ENCODE measurements around the gene FOXD2. TPM values are rescaled to one million over a fixed set of nuclear protein-coding genes. Genes with fewer than 3 reads are reported as not detected.

The FOXD2 gene
- total RNA-seq, 2 donors from 2014 or later, result 0.26 TPM; not detected in 1

- H3K4me3 ChIP-seq, result no peak overlapping the region
- no peak overlapping the region for H3K27ac ChIP-seq
- no peaks in the 10 kb centered on the region for H3K27me3 ChIP-seq
- no peaks in the 10 kb centered on the region for H3K36me3 ChIP-seq (replicated peaks in 1 of 2; ENCODE audit: insufficient read depth in 1 of 2, low read depth in 2 of 2)
- 51 to 56% methylated on average over 4 of the region's 4 CpGs for WGBS, 2 donors
- no peaks in the 10 kb centered on the region for H3K9me3 ChIP-seq
- TF ChIP-seq CTCF (IDR thresholded peaks at IDR 0.05), result no peak
- no peak for TF ChIP-seq POLR2A (IDR thresholded peaks at IDR 0.05)
- no peaks in the 10 kb centered on the region for H3K4me1 ChIP-seq
- DNase-seq (no peak), ATAC-seq (no peak)
- intact Hi-C loops (cut with DNase I), result no loop called here
Measured at GRCh38 chr1:47401761-47402160, 36.1 kb upstream of the FOXD2 start.

- no peak for TF ChIP-seq CTCF (IDR thresholded peaks at IDR 0.05)
- no peak for TF ChIP-seq POLR2A (IDR thresholded peaks at IDR 0.05)
- no peak for ATAC-seq
- Histone ChIP-seq H3K27me3 (no peaks in the 10 kb centered on the region), H3K36me3 (replicated peaks in 1 of 2; ENCODE audit: insufficient read depth in 1 of 2, low read depth in 2 of 2) (no peaks in the 10 kb centered on the region), H3K4me1 (no peaks in the 10 kb centered on the region), H3K4me3 (no peak overlapping the region), H3K27ac (no peak overlapping the region), H3K9me3 (no peaks in the 10 kb centered on the region)
- intact Hi-C loops (cut with DNase I), result no loop called here
- DNase-seq, result no peak
- 74 to 80% methylated on average over 4 of the region's 4 CpGs for WGBS, 2 donors
Measured at GRCh38 chr1:47402591-47402990, 35.3 kb upstream of the FOXD2 start.

- Histone ChIP-seq H3K4me1 (no peaks in the 10 kb centered on the region), H3K4me3 (no peak overlapping the region), H3K27ac (no peak overlapping the region), H3K9me3 (no peaks in the 10 kb centered on the region), H3K27me3 (no peaks in the 10 kb centered on the region), H3K36me3 (replicated peaks in 1 of 2; ENCODE audit: insufficient read depth in 1 of 2, low read depth in 2 of 2) (no peaks in the 10 kb centered on the region)
- 77 to 87% methylated on average over 4 of the region's 4 CpGs for WGBS, 2 donors
- intact Hi-C loops (cut with DNase I), result no loop called here
- ATAC-seq (no peak), DNase-seq (no peak)
- TF ChIP-seq CTCF (IDR thresholded peaks at IDR 0.05) (no peak), POLR2A (IDR thresholded peaks at IDR 0.05) (no peak)
Measured at GRCh38 chr1:47403321-47403910, 34.4 kb upstream of the FOXD2 start.

- Histone ChIP-seq H3K9me3 (no peaks in the 10 kb centered on the region), H3K4me3 (no peak overlapping the region), H3K27me3 (no peaks in the 10 kb centered on the region), H3K36me3 (replicated peaks in 1 of 2; ENCODE audit: insufficient read depth in 1 of 2, low read depth in 2 of 2) (no peaks in the 10 kb centered on the region), H3K27ac (no peak overlapping the region), H3K4me1 (no peaks in the 10 kb centered on the region)
- DNase-seq (no peak), ATAC-seq (no peak)
- TF ChIP-seq POLR2A (IDR thresholded peaks at IDR 0.05) (no peak), CTCF (IDR thresholded peaks at IDR 0.05) (no peak)
- intact Hi-C loops (cut with DNase I), result no loop called here
- WGBS, 2 donors, result 73 to 76% methylated on average over 5 of the region's 5 CpGs
Measured at GRCh38 chr1:47405697-47406096, 32.1 kb upstream of the FOXD2 start.

- intact Hi-C loops (cut with DNase I), result no loop called here
- WGBS, 2 donors, result 79 to 84% methylated on average over 5 of the region's 5 CpGs
- no peaks in the 10 kb centered on the region for H3K27me3 ChIP-seq
- H3K4me3 ChIP-seq, result no peak overlapping the region
- no peaks in the 10 kb centered on the region for H3K9me3 ChIP-seq
- TF ChIP-seq CTCF (IDR thresholded peaks at IDR 0.05) (no peak), POLR2A (IDR thresholded peaks at IDR 0.05) (no peak)
- ATAC-seq (no peak), DNase-seq (no peak)
- H3K4me1 ChIP-seq, result no peaks in the 10 kb centered on the region
- H3K27ac ChIP-seq, result no peak overlapping the region
- H3K36me3 ChIP-seq (replicated peaks in 1 of 2; ENCODE audit: insufficient read depth in 1 of 2, low read depth in 2 of 2), result no peaks in the 10 kb centered on the region
Measured at GRCh38 chr1:47406966-47407365, 30.9 kb upstream of the FOXD2 start.

All from body of pancreas (tissue), 4 donors.